GM12878 (cell line): ENCODE measurements around the gene SLC35E3.

ENCODE experiments used
- BHLHE40 ChIP-seq, 2 experiments: fragments of 450-650 bp in 1 of 2; IDR thresholded peaks; 2 replicates each; pipeline ENCODE4 v1.6.1; 2011 to 2017; ENCODE audit warnings: low read depth in 2 of 2, borderline replicate concordance in 1 of 2, improper control_type of control experiment in 1 of 2, low read length in 1 of 2, mild to moderate bottlenecking in 1 of 2
- CTCF ChIP-seq, 3 experiments: IDR thresholded peaks in 2 of 3; conservative IDR thresholded peaks in 1 of 3; 2 replicates each; pipeline ENCODE4 v1.5.1; 2011; ENCODE audit warnings: low read depth in 3 of 3, low read length in 3 of 3, mild to moderate bottlenecking in 3 of 3, control low read depth in 2 of 3, moderate library complexity in 2 of 3, inconsistent platforms in 1 of 3, mixed read lengths in 1 of 3; ENCODE audit not compliant: control insufficient read depth in 2 of 3, insufficient read depth in 1 of 3; ENCODE audit errors: extremely low read depth in 1 of 3
- EZH2 ChIP-seq: IDR thresholded peaks from 2 replicates; pipeline ENCODE4 v1.6.1; 2012; ENCODE audit warnings: low read depth, mild to moderate bottlenecking, control low read depth, inconsistent platforms, low read length, borderline replicate concordance; ENCODE audit not compliant: control insufficient read depth
- POLR2AphosphoS5 ChIP-seq: IDR thresholded peaks from 2 replicates; pipeline ENCODE4 v1.6.1; 2011; ENCODE audit warnings: mild to moderate bottlenecking, low read length, inconsistent platforms
- SRF ChIP-seq, 2 experiments: IDR thresholded peaks; 2 replicates each; pipeline ENCODE4 v1.6.1; 2011; ENCODE audit warnings: low read depth in 2 of 2, low read length in 2 of 2, mild to moderate bottlenecking in 1 of 2, moderate library complexity in 1 of 2
- TF ChIP-seq, protein P1 (sequence below): IDR thresholded peaks from 2 replicates; pipeline ENCODE4 v1.6.1; 2012; ENCODE audit warnings: low read depth, low read length, improper control_type of control experiment

DNA sequence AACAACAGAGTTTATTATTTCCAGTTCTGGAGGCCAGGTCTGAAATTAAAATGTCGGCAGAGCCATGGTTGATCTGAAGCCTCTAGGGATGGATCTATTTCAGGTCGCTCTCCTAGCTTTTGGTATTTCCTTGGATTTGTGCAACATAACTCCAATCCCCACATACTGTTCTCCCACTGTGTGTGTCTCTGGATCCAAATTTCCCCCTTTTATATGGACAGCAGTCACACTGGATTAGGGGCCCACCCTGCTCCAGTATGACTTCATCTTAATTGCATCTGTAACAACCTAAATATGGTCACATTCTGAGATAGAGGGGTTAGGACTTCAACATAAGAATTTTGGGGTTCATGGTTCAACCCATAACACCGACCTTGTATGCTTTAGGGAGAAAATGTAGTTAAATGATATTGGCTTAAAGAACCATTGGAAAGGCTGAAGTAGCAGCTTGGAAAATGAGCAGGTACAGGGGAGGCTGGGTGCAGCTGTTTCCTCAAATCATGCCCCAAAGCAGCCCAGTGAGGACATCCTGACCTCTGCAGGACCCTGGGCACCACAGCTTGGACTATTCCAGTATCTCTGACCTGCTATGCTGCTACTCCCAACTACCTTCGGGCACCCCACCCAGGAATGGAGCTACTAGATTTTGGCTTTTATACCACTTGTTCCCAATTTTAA lies 48.1 kb downstream of the SLC35E3 start:
- TF ChIP-seq SRF (IDR thresholded peaks at IDR 0.05; ENCODE audit: low read depth in 2 of 2, low read length in 2 of 2): no peak
- TF ChIP-seq BHLHE40 (IDR thresholded peaks at IDR 0.05; ENCODE audit: borderline replicate concordance in 1 of 2, low read depth in 2 of 2, low read length in 1 of 2): no peak
- TF ChIP-seq POLR2AphosphoS5: no peak
- TF ChIP-seq CTCF (IDR thresholded peaks at IDR 0.05 in 2 of 3, conservative IDR thresholded peaks at IDR 0.05 in 1 of 3; ENCODE audit: control insufficient read depth in 2 of 3, extremely low read depth in 1 of 3, insufficient read depth in 1 of 3, low read depth in 3 of 3, low read length in 3 of 3): no peak
- no peak for TF ChIP-seq EZH2
- TF ChIP-seq, protein P1, sequence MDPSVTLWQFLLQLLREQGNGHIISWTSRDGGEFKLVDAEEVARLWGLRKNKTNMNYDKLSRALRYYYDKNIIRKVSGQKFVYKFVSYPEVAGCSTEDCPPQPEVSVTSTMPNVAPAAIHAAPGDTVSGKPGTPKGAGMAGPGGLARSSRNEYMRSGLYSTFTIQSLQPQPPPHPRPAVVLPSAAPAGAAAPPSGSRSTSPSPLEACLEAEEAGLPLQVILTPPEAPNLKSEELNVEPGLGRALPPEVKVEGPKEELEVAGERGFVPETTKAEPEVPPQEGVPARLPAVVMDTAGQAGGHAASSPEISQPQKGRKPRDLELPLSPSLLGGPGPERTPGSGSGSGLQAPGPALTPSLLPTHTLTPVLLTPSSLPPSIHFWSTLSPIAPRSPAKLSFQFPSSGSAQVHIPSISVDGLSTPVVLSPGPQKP: no peak
